Keratinocyte (primary cell): ENCODE results near the gene FOXO1. TPM values are rescaled to one million over a fixed set of nuclear protein-coding genes. Genes with fewer than 3 reads are reported as not detected.

ENCODE experiments used
- DNase-seq: peaks from one replicate; pipeline ENCODE4 v3.0.0-alpha.2; 2011; ENCODE audit warnings: low read depth, missing footprints, low spot score
- FAIRE-seq: peaks from 2 replicates; lab custom pipeline; 2011; peaks lifted over from hg19 to GRCh38; lab: Jason Lieb, UNC
- H2AFZ ChIP-seq: 2 replicates; pipeline ENCODE4 v1.6.0; 2012; ENCODE audit warnings: low read length, control low read depth, inconsistent platforms; ENCODE audit not compliant: control insufficient read depth
- H3K27ac ChIP-seq: 2 replicates; pipeline ENCODE4 v1.5.1; 2011; ENCODE audit warnings: low read length; ENCODE audit not compliant: control insufficient read depth, insufficient read depth
- H3K27me3 ChIP-seq: 3 replicates; pipeline ENCODE4 v1.6.0; 2011; ENCODE audit warnings: low read length; ENCODE audit not compliant: control insufficient read depth, insufficient read depth; ENCODE audit errors: extremely low read depth
- H3K36me3 ChIP-seq, 2 experiments: 2 replicates in 1 of 2; 3 replicates in 1 of 2; pipeline ENCODE4 v1.5.1; 2011; ENCODE audit warnings: low read length in 2 of 2, mild to moderate bottlenecking in 1 of 2; ENCODE audit not compliant: control insufficient read depth in 2 of 2, insufficient read depth in 2 of 2; ENCODE audit errors: extremely low read depth in 1 of 2
- H3K4me1 ChIP-seq: 3 replicates; pipeline ENCODE4 v1.5.1; 2011; ENCODE audit warnings: low read length; ENCODE audit not compliant: control insufficient read depth, insufficient read depth; ENCODE audit errors: extremely low read depth
- H3K4me2 ChIP-seq: 3 replicates; pipeline ENCODE4 v1.6.0; 2011; ENCODE audit warnings: low read depth, low read length; ENCODE audit not compliant: control insufficient read depth, insufficient read depth; ENCODE audit errors: extremely low read depth
- H3K4me3 ChIP-seq, 3 experiments: fragments of 200-600 bp in 1 of 3; sonication (generic) in 1 of 3; 2 replicates in 2 of 3; 3 replicates in 1 of 3; pipeline ENCODE4 v1.5.1; 2011 to 2016; ENCODE audit warnings: low read length in 3 of 3, mild to moderate bottlenecking in 3 of 3, control low read depth in 2 of 3, inconsistent platforms in 1 of 3, low read depth in 1 of 3, mixed read lengths in 1 of 3, mixed run types in 1 of 3, moderate library complexity in 1 of 3; ENCODE audit not compliant: control insufficient read depth in 2 of 3, insufficient read depth in 2 of 3; ENCODE audit errors: extremely low read depth in 1 of 3
- H3K79me2 ChIP-seq: 2 replicates; pipeline ENCODE4 v1.6.0; 2012; ENCODE audit warnings: low read length; ENCODE audit not compliant: control insufficient read depth, insufficient read depth
- H3K9ac ChIP-seq: 3 replicates; pipeline ENCODE4 v1.6.0; 2011; ENCODE audit warnings: low read length; ENCODE audit not compliant: control insufficient read depth, insufficient read depth; ENCODE audit errors: extremely low read depth
- H3K9me1 ChIP-seq: 3 replicates; pipeline ENCODE4 v1.6.0; 2011; ENCODE audit warnings: low read length; ENCODE audit not compliant: control insufficient read depth, insufficient read depth; ENCODE audit errors: extremely low read depth
- H3K9me3 ChIP-seq: 2 replicates; pipeline ENCODE4 v1.5.1; 2012; ENCODE audit warnings: low read depth, low read length; ENCODE audit not compliant: control insufficient read depth
- H4K20me1 ChIP-seq: 3 replicates; pipeline ENCODE4 v1.6.0; 2011; ENCODE audit warnings: low read length; ENCODE audit not compliant: control insufficient read depth, insufficient read depth; ENCODE audit errors: extremely low read depth
- EZH2 ChIP-seq: IDR thresholded peaks from one replicate; pipeline ENCODE4 v1.6.1; 2012; ENCODE audit warnings: inconsistent platforms, mild to moderate bottlenecking, low read length, moderate library complexity
- dilution Hi-C: fragments of 300-500 bp; cut with MboI; formaldehyde crosslinking; loops from one replicate; pipeline ENCODE4 v1.7.0; 2020; ENCODE audit warnings: low sequenced_read_pairs; ENCODE audit not compliant: extremely low pct_ligation_motif_present
- polyA plus RNA-seq, 5 experiments: library from polyadenylated mRNA; depleted of rRNA in 3 of 5; stranded (reverse) in 3 of 5; stranded (forward) in 1 of 5; unstranded in 1 of 5; fragments of >200 nt; gene quantifications; 1 replicate in 1 of 5; 2 replicates in 3 of 5; 3 replicates in 1 of 5; pipeline versions ENCODE4 v1.2.1 to v1.2.3, GENCODE V29; 2011 to 2012; ENCODE audit warnings: missing spikeins in 2 of 5, low read depth in 1 of 5, low replicate concordance in 1 of 5
- TF ChIP-seq, protein P1 (sequence below), 3 experiments: IDR thresholded peaks in 1 of 3; conservative IDR thresholded peaks in 1 of 3; optimal IDR thresholded peaks in 1 of 3; 2 replicates in 2 of 3; 3 replicates in 1 of 3; pipeline versions ENCODE3 to v1.5.1; 2011; ENCODE audit warnings: low read length in 3 of 3, mild to moderate bottlenecking in 3 of 3, moderate library complexity in 2 of 3, control low read depth in 1 of 3, inconsistent platforms in 1 of 3; ENCODE audit not compliant: insufficient read depth in 2 of 3; ENCODE audit errors: extremely low read depth in 1 of 3

FOXO1 gene
- polyA plus RNA-seq, 1 donor (not counting 4 experiments of a cell fraction or from before 2014, with no cell fraction given): 8.3 TPM

DNA sequence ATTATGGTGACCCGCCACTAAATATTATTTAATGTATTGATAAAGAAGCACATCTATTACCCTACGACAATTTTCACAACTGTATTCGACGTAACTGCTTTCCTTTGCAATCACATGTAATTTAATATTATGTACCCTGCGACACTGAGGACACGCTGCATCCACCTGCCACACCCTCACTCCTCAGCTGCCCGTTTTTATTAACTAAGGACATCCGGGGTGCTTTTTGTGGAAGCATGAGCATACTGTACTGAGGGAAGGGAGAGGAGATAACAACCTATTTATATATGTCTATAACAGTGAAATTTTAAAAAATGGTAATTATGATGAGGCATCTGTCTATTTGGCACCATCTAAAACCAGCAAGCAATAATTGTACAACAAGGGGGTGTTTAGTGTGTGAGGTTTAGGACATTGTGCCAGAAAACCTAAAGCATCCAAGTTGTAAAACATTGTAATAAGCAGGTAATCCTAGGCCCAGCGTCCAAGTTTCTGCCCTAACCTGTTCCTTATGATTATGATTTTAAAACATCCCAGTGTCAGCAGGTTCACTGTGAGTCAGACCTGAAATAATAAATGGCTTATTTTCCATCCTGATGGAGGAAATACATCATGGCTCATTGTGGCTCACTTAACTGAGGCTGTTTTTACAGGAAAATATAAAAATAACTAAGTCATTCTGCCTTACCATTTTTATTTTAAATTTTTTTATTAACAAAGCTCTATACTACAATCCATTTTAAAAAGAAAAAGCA, 56.3 kb downstream of the FOXO1 start:
- DNase-seq: peak; percentile 23
- dilution Hi-C loops: no loop called here
- H3K9me3 ChIP-seq: no peaks in the 10 kb centered on the region
- FAIRE-seq: peak; percentile 53
- no peaks in the 10 kb centered on the region for H4K20me1 ChIP-seq
- no peaks in the 10 kb centered on the region for H3K36me3 ChIP-seq
- H3K4me2 ChIP-seq: peak overlapping the region; percentile 63
- H3K9me1 ChIP-seq: no peaks in the 10 kb centered on the region
- H3K27me3 ChIP-seq: no peaks in the 10 kb centered on the region
- peak overlapping the region; percentile 79 for H3K27ac ChIP-seq
- no peak overlapping the region for H2AFZ ChIP-seq
- H3K4me3 ChIP-seq: peak overlapping the region in 1 of 3 experiments; percentile 11
- peaks cover 16% of the 10 kb centered on the region for H3K4me1 ChIP-seq
- TF ChIP-seq EZH2: no peak
- TF ChIP-seq, protein P1, sequence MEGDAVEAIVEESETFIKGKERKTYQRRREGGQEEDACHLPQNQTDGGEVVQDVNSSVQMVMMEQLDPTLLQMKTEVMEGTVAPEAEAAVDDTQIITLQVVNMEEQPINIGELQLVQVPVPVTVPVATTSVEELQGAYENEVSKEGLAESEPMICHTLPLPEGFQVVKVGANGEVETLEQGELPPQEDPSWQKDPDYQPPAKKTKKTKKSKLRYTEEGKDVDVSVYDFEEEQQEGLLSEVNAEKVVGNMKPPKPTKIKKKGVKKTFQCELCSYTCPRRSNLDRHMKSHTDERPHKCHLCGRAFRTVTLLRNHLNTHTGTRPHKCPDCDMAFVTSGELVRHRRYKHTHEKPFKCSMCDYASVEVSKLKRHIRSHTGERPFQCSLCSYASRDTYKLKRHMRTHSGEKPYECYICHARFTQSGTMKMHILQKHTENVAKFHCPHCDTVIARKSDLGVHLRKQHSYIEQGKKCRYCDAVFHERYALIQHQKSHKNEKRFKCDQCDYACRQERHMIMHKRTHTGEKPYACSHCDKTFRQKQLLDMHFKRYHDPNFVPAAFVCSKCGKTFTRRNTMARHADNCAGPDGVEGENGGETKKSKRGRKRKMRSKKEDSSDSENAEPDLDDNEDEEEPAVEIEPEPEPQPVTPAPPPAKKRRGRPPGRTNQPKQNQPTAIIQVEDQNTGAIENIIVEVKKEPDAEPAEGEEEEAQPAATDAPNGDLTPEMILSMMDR (optimal IDR thresholded peaks at IDR 0.05 in 1 of 3, IDR thresholded peaks at IDR 0.05 in 1 of 3, conservative IDR thresholded peaks at IDR 0.05 in 1 of 3; ENCODE audit: extremely low read depth in 1 of 3, insufficient read depth in 2 of 3, low read length in 3 of 3): no peak
- peaks cover 21% of the 10 kb centered on the region for H3K79me2 ChIP-seq
- H3K9ac ChIP-seq: peak overlapping the region; percentile 30

DNA sequence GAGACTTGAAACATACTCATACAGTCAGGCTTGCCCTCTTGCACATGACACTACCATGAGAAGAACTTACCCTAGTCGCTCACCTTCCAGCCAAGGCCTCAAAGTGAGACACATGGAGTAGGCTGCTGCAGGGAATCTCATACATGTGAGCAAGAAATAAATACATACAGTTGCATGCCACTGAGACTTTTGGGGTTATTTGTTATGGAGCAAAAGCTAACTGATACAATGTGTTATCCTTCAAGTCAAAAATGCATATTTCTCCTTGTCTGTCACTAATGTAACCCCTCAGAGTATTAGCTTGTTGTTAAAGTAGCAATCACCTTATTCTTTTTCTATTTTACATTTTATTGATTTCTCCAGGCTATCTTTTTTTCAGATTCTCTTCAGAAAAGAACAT, 58.1 kb downstream of the FOXO1 start:
- no peaks in the 10 kb centered on the region for H3K36me3 ChIP-seq
- peaks cover 19% of the 10 kb centered on the region for H3K79me2 ChIP-seq
- H3K9me1 ChIP-seq: no peaks in the 10 kb centered on the region
- TF ChIP-seq, protein P1 (optimal IDR thresholded peaks at IDR 0.05 in 1 of 3, IDR thresholded peaks at IDR 0.05 in 1 of 3, conservative IDR thresholded peaks at IDR 0.05 in 1 of 3; ENCODE audit: extremely low read depth in 1 of 3, insufficient read depth in 2 of 3, low read length in 3 of 3): no peak
- no peak for TF ChIP-seq EZH2
- H3K27me3 ChIP-seq: no peaks in the 10 kb centered on the region
- no peaks in the 10 kb centered on the region for H3K9me3 ChIP-seq
- H3K27ac ChIP-seq: no peak overlapping the region
- no peaks in the 10 kb centered on the region for H4K20me1 ChIP-seq
- no peak for DNase-seq
- FAIRE-seq: peak; percentile 13
- peaks cover 26% of the 10 kb centered on the region for H3K4me1 ChIP-seq
- dilution Hi-C loops: no loop called here
- H3K4me3 ChIP-seq: no peak overlapping the region
- no peak overlapping the region for H2AFZ ChIP-seq
- H3K9ac ChIP-seq: no peak overlapping the region
- no peak overlapping the region for H3K4me2 ChIP-seq
